Effector memory CD8-positive, alpha-beta T cell (primary cell): ENCODE results near the gene SCN2B.

Source experiments
- ATAC-seq: fragments of 150-1000 bp; cut with Tn5 transposase; replicated peaks from 2 replicates; pipeline ENCODE4 v1.10.0; 2021; ENCODE audit warnings: mild to moderate bottlenecking, moderate library complexity
- DNase-seq, 3 experiments: peaks; one replicate each; pipeline ENCODE4 v3.0.0; 2021
- H3K27ac Mint-ChIP-seq, 2 donors: one replicate each; pipeline ENCODE4 v1.8.0; 2022; ENCODE audit warnings: mild to moderate bottlenecking in 2 of 2, mixed read lengths in 2 of 2, moderate library complexity in 2 of 2
- H3K27me3 Mint-ChIP-seq, 2 donors: one replicate each; pipeline ENCODE4 v1.8.0; 2022; ENCODE audit warnings: mixed read lengths in 2 of 2
- H3K36me3 Mint-ChIP-seq: one replicate; pipeline ENCODE4 v1.8.0; 2022; ENCODE audit warnings: mild to moderate bottlenecking, moderate library complexity, mixed read lengths; ENCODE audit not compliant: insufficient read depth
- H3K4me1 Mint-ChIP-seq, 2 donors: one replicate each; pipeline ENCODE4 v1.8.0; 2022; ENCODE audit warnings: low read depth in 2 of 2, mixed read lengths in 2 of 2
- H3K4me3 Mint-ChIP-seq, 2 donors: one replicate each; pipeline ENCODE4 v1.8.0; 2022; ENCODE audit warnings: mild to moderate bottlenecking in 2 of 2, mixed read lengths in 2 of 2, moderate library complexity in 2 of 2
- H3K9me3 Mint-ChIP-seq, 2 donors: one replicate each; pipeline ENCODE4 v1.8.0; 2022; ENCODE audit warnings: mixed read lengths in 2 of 2

Gene SCN2B

GRCh38 chr11:118136801-118137200, 39.6 kb downstream of the SCN2B start:
- ATAC-seq (no peak), DNase-seq (no peak)
- peaks cover 54 to 70% of the 10 kb centered on the region in 2 donors for H3K27me3 Mint-ChIP-seq
- H3K4me1 Mint-ChIP-seq, result peaks cover 0 to 1% of the 10 kb centered on the region in 2 donors
- no peaks in the 10 kb centered on the region for H3K9me3 Mint-ChIP-seq
- H3K4me3 Mint-ChIP-seq, result no peak overlapping the region
- H3K27ac Mint-ChIP-seq, result no peak overlapping the region
- no peaks in the 10 kb centered on the region for H3K36me3 Mint-ChIP-seq

DNA sequence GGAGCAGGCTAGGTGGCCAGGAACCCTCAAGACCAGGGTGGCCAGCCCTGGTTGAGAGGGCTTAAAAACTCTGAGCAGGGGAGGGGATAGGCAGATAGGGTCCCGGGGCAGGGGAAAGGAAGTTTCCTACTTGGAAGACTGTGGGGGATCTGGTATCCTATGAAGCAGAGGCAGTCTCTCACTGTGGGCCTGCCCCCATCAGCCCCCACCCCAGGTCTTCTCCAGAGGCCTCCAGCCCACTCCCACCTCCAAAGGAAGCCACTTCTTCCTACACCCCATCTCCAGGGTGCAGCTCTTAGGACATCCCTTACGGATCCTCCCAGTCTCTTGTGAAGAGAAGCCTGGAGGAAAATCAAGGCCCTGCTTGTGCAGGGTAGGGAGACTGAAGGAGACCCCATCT, 40.1 kb downstream of the SCN2B start:
- DNase-seq (no peak), ATAC-seq (no peak)
- Mint-ChIP-seq H3K9me3 (no peaks in the 10 kb centered on the region), H3K27me3 (peaks cover 49 to 65% of the 10 kb centered on the region in 2 donors), H3K4me3 (no peak overlapping the region), H3K4me1 (peaks cover 0 to 1% of the 10 kb centered on the region in 2 donors), H3K36me3 (no peaks in the 10 kb centered on the region), H3K27ac (no peak overlapping the region)

- no peak overlapping the region for H3K4me3 Mint-ChIP-seq
- ATAC-seq, result no peak
- peaks cover 0 to 1% of the 10 kb centered on the region in 2 donors for H3K4me1 Mint-ChIP-seq
- no peak overlapping the region for H3K27ac Mint-ChIP-seq
- no peaks in the 10 kb centered on the region for H3K9me3 Mint-ChIP-seq
- peaks cover 48 to 59% of the 10 kb centered on the region in 2 donors for H3K27me3 Mint-ChIP-seq
- no peak for DNase-seq
- H3K36me3 Mint-ChIP-seq, result no peaks in the 10 kb centered on the region
Measured at GRCh38 chr11:118135796-118136165, 40.7 kb downstream of the SCN2B start.

DNA sequence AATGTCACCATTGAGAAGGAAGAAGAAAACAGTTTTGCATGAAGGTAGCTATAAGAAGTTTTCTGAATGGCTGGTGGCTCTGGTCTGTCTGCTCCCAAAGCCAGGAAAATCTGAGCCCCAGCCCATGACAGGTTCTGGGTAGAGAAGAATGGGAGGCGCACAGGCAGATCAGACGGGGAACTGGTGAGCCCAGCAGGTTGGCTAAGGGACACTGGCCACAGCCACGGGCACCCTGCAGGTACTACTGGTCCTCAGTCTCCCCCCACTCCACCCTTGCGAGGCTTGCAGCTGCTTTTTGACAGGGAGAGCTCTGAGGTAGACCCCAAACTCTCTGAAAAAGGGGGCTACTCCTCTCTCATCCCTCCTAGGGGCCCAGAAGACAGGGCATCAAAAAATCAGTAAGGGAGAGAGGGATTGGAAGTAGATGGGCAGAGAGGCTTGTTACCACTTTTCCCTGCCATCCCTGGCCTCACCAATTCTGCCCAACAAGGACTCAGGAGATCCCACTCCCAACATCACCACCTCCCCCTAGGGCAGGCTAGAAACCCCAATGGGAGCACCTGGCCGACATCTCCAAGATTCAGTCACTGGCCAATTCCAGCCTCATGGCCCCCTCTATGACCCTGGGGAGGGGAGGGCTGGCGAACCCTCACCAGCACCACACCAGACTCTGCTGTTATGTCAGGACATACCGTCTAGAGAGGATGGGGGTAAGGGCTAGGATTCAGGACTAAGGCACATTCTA, 41.2 kb downstream of the SCN2B start:
- Mint-ChIP-seq H3K4me3 (no peak overlapping the region), H3K27ac (no peak overlapping the region), H3K27me3 (peaks cover 46 to 54% of the 10 kb centered on the region in 2 donors), H3K36me3 (no peaks in the 10 kb centered on the region), H3K4me1 (peaks cover 0 to 1% of the 10 kb centered on the region in 2 donors), H3K9me3 (no peaks in the 10 kb centered on the region)
- ATAC-seq (no peak), DNase-seq (no peak)

DNA sequence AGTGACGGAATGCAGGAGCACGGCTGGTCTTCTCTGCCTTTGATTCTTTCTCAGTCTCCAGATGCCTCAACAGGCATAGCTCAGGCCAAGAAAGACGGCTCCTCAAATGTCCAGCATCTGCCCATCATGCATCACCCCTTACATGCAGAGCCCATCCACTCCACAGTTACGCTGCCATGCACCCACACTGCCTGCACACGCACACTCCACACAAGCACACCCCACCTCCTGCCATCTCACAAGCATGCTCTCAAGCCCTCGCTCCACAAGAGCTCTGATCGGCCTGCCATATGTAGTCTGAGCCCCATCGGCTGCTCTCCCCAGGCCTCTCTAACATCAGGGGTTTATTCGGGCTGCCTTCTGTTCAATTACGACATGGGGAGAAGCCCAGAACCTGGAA, 42.6 kb downstream of the SCN2B start:
- Mint-ChIP-seq H3K4me3 (no peak overlapping the region), H3K27me3 (peaks cover 45 to 49% of the 10 kb centered on the region in 2 donors), H3K9me3 (no peaks in the 10 kb centered on the region), H3K4me1 (peaks cover 0 to 1% of the 10 kb centered on the region in 2 donors), H3K27ac (peak overlapping the region in 1 of 2 donors; percentile 39), H3K36me3 (no peaks in the 10 kb centered on the region)
- no peak for DNase-seq
- no peak for ATAC-seq

- Mint-ChIP-seq H3K9me3 (no peaks in the 10 kb centered on the region), H3K4me3 (no peak overlapping the region), H3K27me3 (peaks cover 38 to 44% of the 10 kb centered on the region in 2 donors), H3K27ac (no peak overlapping the region), H3K36me3 (no peaks in the 10 kb centered on the region), H3K4me1 (peaks cover 0 to 1% of the 10 kb centered on the region in 2 donors)
- no peak for DNase-seq
- no peak for ATAC-seq
Measured at GRCh38 chr11:118132385-118133151, 43.9 kb downstream of the SCN2B start.

GRCh38 chr11:118129471-118130172, 46.8 kb downstream of the SCN2B start:
- H3K9me3 Mint-ChIP-seq, result no peaks in the 10 kb centered on the region
- no peak overlapping the region for H3K27ac Mint-ChIP-seq
- peaks cover 26 to 29% of the 10 kb centered on the region in 2 donors for H3K27me3 Mint-ChIP-seq
- no peaks in the 10 kb centered on the region for H3K4me1 Mint-ChIP-seq
- no peak overlapping the region for H3K4me3 Mint-ChIP-seq
- ATAC-seq (no peak), DNase-seq (no peak)
- H3K36me3 Mint-ChIP-seq, result no peaks in the 10 kb centered on the region

- Mint-ChIP-seq H3K27ac (no peak overlapping the region), H3K9me3 (no peaks in the 10 kb centered on the region), H3K4me1 (no peaks in the 10 kb centered on the region), H3K27me3 (peaks cover 19 to 22% of the 10 kb centered on the region in 2 donors), H3K4me3 (no peak overlapping the region), H3K36me3 (no peaks in the 10 kb centered on the region)
- DNase-seq, result no peak
- ATAC-seq, result no peak
Measured at GRCh38 chr11:118128721-118129470, 47.5 kb downstream of the SCN2B start.

- Mint-ChIP-seq H3K36me3 (no peaks in the 10 kb centered on the region), H3K27me3 (peaks cover 17 to 18% of the 10 kb centered on the region in 2 donors), H3K9me3 (no peaks in the 10 kb centered on the region), H3K4me1 (no peaks in the 10 kb centered on the region), H3K4me3 (no peak overlapping the region), H3K27ac (no peak overlapping the region)
- DNase-seq (no peak), ATAC-seq (no peak)
Measured at GRCh38 chr11:118128310-118128709, 48.1 kb downstream of the SCN2B start.

GRCh38 chr11:118126082-118126838, 50.2 kb downstream of the SCN2B start:
- Mint-ChIP-seq H3K36me3 (no peaks in the 10 kb centered on the region), H3K9me3 (no peaks in the 10 kb centered on the region), H3K27me3 (peaks cover 9 to 17% of the 10 kb centered on the region in 2 donors), H3K27ac (no peak overlapping the region), H3K4me1 (no peaks in the 10 kb centered on the region), H3K4me3 (no peak overlapping the region)
- no peak for DNase-seq
- no peak for ATAC-seq

- Mint-ChIP-seq H3K4me3 (no peak overlapping the region), H3K9me3 (no peaks in the 10 kb centered on the region), H3K27ac (no peak overlapping the region), H3K36me3 (no peaks in the 10 kb centered on the region), H3K27me3 (peaks cover 9 to 14% of the 10 kb centered on the region in 2 donors), H3K4me1 (no peaks in the 10 kb centered on the region)
- DNase-seq (no peak), ATAC-seq (no peak)
Measured at GRCh38 chr11:118124929-118125535, 51.4 kb downstream of the SCN2B start.

DNA sequence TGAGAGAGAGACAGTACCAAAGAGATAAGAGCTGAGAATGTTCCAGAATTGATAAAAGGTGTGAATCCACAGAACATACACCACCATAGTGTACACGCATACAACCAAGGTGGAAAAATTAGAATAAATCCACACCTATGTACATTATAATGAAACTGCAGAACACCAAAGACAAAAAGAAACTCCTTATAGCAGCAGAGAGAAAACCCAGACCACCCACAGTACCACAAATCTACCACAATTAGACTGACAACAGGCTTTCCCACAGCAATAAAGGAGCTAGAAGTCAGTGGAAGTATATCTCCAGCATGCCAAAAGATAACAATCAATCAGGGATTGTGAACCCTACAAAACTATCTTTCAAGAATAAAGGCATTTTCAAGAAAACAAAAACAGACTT, 55.6 kb downstream of the SCN2B start:
- no peaks in the 10 kb centered on the region for H3K36me3 Mint-ChIP-seq
- H3K4me1 Mint-ChIP-seq, result peaks cover 8 to 12% of the 10 kb centered on the region in 2 donors
- no peak for ATAC-seq
- no peak overlapping the region for H3K27ac Mint-ChIP-seq
- no peak for DNase-seq
- H3K4me3 Mint-ChIP-seq, result no peak overlapping the region
- no peaks in the 10 kb centered on the region for H3K9me3 Mint-ChIP-seq
- peaks cover 0 to 19% of the 10 kb centered on the region in 2 donors for H3K27me3 Mint-ChIP-seq
